T-helper 1 cell (primary cell): ENCODE data around the gene RNU7-1.
A peak's percentile ranks its signal among the peaks of the same experiment; 100 is the strongest.

Experiments used
- DNase-seq, 5 donors: peaks; one replicate each; pipeline ENCODE4 v3.0.0-alpha.2; 2012 to 2020

RNU7-1 gene

DNA sequence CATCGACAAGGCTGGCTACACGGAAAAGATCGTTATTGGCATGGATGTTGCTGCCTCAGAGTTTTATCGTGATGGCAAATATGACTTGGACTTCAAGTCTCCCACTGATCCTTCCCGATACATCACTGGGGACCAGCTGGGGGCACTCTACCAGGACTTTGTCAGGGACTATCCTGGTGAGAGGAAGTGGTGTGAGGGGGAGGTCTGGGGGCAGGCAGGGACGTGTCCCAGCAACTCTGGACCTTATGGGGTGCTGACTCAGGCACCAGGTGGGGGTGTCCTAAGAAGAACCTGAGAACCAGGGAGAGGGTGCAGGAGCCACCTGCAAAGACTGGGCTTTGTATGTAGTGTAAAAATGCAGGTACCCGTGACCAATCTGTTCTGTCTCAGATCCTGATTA lies 24.0 kb upstream of the RNU7-1 start:
- no peak for DNase-seq

DNA sequence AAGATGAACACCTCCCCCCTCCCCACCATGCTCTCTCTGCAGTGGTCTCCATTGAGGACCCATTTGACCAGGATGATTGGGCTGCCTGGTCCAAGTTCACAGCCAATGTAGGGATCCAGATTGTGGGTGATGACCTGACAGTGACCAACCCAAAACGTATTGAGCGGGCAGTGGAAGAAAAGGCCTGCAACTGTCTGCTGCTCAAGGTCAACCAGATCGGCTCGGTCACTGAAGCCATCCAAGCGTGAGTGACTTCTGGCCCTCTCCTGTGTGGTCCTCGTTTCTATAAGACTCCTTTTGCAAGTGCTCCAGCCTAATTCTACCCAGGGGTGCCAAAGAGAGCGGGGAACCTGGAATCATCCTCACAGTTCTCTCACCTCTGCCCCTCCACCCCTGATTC lies 22.1 kb upstream of the RNU7-1 start:
- DNase-seq, result no peak

DNA sequence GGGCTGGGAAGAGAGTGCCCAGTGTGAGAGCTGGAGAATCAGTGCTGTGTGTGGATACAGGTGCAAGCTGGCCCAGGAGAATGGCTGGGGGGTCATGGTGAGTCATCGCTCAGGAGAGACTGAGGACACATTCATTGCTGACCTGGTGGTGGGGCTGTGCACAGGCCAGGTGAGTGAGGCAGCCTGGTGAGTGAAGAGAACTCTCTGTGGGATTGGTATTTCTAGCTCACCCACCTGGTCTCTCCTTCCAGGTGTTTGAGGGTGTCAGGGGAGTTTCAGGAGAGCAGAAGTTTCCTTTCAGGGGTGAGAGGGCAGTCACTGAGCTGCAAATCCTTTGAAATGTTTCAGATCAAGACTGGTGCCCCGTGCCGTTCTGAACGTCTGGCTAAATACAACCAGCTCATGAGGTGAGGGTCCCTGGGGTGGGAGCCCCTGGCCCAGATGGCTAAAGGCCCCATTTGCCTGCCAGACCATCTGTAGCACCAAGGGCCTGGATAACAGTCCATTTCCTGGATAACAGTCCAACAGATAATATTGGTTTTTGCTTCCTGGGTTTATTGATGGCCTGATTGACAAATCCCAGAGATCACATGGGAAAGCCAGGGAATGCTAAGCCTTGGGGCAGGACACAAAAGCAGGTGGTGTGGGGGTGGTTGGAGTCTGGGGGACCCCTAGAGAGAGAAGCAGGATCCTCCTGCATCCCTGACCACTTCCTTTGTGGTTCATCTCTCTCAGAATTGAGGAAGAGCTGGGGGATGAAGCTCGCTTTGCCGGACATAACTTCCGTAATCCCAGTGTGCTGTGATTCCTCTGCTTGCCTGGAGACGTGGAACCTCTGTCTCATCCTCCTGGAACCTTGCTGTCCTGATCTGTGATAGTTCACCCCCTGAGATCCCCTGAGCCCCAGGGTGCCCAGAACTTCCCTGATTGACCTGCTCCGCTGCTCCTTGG lies 21.3 kb upstream of the RNU7-1 start:
- DNase-seq, result no peak

DNA sequence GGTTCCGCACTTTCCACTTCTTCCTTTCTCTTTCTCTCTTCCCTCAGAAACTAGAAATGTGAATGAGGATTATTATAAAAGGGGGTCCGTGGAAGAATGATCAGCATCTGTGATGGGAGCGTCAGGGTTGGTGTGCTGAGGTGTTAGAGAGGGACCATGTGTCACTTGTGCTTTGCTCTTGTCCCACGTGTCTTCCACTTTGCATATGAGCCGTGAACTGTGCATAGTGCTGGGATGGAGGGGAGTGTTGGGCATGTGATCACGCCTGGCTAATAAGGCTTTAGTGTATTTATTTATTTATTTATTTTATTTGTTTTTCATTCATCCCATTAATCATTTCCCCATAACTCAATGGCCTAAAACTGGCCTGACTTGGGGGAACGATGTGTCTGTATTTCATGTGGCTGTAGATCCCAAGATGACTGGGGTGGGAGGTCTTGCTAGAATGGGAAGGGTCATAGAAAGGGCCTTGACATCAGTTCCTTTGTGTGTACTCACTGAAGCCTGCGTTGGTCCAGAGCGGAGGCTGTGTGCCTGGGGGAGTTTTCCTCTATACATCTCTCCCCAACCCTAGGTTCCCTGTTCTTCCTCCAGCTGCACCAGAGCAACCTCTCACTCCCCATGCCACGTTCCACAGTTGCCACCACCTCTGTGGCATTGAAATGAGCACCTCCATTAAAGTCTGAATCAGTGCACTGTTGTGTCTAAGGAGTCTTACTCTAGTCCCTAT lies 20.4 kb upstream of the RNU7-1 start:
- no peak for DNase-seq

DNA sequence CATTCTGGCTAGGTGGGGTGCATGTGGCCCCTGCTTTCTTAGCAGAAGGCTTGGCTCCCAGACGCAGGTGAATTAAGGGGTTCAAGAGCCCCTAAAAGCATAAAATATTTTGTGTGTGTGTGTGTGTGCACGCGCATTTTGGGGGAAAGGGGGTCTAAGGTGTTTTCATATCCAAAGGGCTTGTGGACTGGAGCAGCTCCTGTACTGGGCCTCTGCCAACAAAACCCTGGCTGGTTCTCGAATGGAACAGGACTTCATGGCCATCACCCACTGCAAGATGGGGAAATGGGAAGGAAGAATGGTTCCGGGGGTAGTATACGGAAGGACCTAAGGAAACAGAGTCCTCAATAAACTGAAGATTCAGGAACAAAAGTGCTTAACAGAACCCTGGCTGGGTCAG lies 19.8 kb upstream of the RNU7-1 start:
- DNase-seq, result no peak

DNA sequence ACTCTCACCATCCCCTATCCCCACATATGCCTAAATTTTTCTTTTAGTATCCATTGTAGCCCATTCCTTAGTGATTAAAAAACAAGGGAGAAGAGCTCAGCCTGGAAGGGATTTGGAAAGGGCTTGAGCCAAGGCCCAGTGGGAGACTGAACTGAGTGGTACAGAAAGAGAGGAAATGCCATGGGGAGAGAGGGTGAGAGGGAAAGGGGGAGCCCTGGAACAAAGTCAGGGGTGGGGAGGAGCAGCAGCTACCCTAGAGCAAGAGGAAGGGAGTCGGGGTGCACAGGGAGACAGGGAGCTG lies 18.4 kb upstream of the RNU7-1 start:
- DNase-seq, result no peak

DNA sequence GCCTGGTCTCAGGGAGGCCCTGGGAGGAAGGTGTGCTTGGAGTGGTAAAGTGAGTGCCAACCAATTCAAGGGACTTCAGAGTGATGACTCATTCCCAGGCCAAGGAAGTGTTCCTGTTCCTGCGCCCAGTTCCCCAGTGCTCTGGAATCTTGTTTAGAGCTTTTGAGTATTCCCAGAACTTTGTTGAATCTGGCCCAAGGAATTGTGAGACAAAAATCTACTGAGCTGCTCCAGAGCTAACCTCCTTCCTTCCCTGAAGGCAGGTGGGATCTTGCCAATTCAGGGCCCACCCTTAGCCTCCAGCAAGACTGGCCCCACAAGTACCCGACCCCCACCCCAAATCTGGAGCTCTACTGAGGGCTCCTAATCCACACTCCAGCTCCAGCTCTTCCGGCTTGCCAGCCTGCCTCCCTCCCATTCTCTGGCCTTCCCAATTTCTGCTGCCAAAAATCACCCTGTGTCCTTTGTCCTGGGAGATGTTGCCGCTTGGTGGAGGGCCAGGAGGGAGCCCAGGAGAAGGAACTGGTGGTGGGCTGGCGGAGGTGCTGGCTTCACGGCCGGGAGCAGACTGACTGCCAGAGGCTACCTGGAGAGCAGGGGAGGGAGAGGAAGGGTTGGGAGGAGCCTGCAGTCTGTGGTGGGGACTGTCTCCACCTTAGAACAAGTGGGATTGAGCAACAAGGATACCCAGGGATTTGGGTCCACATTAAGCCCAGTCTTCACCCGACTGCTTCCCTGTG lies 17.9 kb upstream of the RNU7-1 start:
- DNase-seq, result no peak

DNA sequence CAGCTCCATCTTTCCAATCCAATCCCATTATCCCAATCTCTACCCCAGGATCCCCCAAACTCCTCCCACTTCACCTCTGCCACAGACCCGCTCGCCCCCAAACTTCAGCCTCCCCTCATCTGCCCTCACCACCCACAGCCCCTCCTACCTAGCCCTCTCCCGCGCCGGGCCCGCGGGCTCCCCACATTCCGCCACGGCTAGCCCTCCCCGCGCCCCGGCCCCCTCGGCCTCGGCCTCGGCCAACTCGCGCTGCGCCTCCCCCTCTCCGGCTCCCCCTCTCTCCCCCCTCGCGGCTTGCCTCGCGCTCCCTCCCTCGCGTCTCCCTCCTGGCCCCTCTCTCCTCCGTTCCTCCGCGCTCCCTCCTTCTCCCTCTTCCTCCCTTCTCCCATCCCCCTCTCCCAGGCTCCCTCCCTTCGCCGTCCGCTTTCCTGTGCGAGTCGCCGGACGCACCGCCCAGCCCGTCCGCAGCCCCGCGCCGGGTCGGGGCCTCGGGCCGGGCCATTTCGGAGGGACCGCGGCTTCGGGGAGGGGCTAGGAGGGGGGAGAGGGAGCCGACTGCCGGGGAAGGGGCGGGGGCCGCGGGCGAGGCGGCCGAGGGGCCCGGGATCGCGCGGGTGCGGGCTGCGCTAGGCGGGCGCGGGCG lies 16.1 kb upstream of the RNU7-1 start, which contains the start of gene ATN1:
TSS of gene ATN1 (plus strand) at position 581 of the 643 bp plus-strand sequence. CDS start 6,043 bp downstream, outside the sequence.
- peak in 3 of 5 donors; percentile 33 to 38 (median 34) for DNase-seq

DNA sequence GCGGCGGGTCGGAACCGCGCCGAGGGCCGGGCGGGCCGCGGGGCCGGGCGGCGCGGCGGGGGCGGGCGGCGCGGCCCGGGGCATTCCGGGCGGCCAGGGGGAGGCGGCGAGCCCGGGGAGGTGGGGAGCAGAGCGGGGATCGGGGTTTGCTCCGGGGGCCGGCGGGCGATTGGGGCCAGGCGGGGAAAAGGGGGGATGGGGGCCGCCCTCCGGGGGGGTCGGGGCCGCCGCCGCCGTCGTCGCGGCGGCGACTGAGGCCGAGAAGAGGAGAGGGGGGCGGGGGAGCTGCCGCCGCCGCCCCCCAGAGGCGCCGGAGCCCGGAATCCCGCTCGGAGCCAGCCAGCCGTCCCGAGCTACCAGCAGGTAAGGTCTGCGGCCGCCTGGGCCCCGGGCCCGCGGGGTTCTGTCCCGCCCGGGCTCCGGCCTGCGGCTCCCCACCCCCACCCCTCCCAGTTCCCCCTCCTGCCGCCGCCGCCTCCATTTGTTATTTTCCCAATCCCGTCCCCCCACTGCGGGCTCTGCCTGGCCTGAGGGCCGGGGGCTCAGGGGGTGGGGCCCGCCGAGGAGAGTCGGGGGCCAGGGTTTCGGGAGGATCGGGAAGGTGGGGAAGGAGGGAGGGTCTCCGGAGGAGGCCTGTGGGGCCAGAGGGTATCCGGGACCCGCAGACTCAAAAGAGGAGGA lies 15.5 kb upstream of the RNU7-1 start:
- peak in 1 of 5 donors; percentile 53 for DNase-seq

DNA sequence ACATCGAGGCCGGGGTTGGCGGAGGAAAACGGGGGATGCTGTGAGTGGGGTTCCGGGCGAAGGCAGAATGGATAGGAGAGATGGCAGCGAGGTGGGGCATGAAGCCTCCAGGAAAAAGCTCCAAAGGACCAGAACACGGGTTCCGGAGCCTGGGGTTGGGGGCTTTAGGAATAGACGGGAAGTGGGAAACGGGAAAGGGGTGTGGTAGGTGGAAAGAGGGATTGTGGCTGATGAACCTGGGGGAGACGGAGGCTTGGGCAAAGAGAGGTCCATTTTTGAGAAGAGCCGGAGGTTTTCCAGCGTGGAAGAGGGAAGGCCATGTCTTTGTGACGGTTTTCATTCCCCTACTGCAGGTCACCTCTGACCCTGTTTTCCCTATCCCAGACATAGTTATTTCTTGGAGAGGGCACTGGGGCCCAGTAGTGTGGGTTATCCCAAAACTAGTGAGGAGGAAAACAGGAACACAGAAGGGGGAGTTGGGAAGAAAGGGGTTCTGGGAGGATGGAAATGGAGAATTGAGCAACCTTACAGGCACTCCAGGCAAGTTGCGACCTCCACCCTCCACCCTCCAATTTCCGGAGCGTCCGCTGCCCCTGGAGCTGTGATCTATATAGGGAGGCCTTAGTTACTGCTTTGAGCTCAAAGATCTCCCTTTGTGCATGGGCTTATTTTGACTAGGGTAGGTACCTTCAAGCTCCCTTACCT lies 14.8 kb upstream of the RNU7-1 start:
- no peak for DNase-seq

DNA sequence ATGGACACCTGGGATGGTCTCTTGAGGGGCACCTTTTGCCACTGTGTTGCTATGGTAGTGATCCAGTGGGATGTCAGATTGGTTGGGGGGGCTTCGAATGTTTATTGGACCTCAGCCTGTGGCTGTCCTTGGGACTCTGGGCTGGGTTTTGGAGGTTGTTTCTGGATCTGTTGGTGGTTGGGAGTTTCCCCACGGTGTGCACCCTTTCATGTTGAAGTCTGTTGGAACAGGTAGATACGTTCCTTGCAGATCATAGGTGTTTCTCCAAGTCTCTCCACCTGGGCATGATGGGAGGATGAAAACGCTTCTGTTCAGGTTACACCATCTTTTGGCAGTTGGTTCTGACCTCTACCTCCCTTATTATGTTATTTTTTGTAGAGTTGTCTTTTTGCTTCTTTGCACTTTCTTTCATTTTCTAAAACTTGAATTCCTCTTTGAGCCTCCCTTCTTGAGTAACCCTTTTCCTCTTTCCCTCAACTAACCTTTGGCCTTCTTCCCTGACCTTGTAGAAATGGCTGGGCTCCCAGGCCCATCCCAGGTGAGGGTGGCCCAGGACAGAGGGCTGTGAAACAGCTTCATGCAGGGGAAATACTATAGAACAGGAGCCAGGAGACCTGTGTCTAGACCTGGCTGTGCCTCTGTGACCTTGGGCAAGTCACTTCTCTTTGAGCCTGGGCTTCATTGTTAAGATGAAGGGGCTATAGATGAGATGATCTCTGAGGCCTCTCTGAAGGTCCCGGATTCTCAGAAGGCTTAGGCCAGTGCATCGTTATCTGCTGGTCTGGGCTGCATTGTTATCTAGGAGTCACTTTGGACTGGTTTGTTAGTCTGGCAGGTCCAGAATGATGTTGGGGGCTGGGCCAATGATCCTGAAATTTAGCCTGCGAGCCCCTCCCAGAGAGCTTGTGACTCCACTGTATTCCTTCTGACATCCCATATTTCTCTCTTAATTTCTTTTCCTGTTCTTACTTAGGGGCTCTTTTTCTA lies 13.9 kb upstream of the RNU7-1 start:
- DNase-seq, result no peak

DNA sequence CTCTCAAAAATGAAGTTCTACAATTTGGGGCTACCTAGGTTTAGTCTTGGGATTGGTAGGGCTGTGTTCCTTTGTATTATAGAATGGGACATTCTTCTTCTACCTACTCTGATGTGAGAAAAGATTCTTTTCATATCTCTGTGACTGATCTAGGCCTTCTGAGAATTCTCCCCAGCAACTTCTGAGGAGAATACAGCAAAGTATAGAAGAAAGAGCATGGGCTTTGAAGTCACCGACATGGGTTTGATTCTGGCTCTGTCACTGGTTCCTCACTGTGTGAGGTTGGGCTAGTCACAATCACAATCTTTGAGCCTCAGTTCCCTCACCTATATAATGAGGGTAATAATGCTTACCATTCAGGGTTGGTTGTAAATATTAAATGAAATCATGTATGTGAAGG lies 10.8 kb upstream of the RNU7-1 start:
- DNase-seq, result no peak

DNA sequence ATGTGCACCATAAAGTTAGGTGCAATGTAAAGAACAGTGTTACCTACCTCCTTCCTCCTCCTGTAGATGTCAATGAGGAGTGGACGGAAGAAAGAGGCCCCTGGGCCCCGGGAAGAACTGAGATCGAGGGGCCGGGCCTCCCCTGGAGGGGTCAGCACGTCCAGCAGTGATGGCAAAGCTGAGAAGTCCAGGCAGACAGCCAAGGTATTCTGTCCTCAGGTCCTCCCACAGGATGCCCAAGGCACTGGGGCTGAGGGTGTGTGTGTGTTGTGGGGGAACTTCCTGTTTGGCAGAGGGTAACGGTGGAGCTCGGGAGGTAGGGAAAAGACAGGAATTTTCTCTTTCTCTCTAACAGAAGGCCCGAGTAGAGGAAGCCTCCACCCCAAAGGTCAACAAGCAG lies 9.5 kb upstream of the RNU7-1 start:
- no peak for DNase-seq

DNA sequence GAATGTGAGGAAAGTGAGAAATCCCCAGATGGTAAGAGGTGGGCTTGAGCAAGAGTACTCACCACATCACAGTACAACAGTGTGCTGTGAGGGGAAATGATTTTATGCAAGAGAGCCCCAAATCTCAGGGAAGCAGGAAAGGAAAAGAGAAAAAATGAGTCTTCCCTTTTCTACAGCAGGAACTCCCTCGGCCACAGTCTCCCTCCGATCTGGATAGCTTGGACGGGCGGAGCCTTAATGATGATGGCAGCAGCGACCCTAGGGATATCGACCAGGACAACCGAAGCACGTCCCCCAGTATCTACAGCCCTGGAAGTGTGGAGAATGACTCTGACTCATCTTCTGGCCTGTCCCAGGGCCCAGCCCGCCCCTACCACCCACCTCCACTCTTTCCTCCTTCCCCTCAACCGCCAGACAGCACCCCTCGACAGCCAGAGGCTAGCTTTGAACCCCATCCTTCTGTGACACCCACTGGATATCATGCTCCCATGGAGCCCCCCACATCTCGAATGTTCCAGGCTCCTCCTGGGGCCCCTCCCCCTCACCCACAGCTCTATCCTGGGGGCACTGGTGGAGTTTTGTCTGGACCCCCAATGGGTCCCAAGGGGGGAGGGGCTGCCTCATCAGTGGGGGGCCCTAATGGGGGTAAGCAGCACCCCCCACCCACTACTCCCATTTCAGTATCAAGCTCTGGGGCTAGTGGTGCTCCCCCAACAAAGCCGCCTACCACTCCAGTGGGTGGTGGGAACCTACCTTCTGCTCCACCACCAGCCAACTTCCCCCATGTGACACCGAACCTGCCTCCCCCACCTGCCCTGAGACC lies 8.0 kb upstream of the RNU7-1 start:
- DNase-seq, result no peak

DNA sequence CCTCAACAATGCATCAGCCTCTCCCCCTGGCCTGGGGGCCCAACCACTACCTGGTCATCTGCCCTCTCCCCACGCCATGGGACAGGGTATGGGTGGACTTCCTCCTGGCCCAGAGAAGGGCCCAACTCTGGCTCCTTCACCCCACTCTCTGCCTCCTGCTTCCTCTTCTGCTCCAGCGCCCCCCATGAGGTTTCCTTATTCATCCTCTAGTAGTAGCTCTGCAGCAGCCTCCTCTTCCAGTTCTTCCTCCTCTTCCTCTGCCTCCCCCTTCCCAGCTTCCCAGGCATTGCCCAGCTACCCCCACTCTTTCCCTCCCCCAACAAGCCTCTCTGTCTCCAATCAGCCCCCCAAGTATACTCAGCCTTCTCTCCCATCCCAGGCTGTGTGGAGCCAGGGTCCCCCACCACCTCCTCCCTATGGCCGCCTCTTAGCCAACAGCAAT lies 7.4 kb upstream of the RNU7-1 start:
- no peak for DNase-seq

DNA sequence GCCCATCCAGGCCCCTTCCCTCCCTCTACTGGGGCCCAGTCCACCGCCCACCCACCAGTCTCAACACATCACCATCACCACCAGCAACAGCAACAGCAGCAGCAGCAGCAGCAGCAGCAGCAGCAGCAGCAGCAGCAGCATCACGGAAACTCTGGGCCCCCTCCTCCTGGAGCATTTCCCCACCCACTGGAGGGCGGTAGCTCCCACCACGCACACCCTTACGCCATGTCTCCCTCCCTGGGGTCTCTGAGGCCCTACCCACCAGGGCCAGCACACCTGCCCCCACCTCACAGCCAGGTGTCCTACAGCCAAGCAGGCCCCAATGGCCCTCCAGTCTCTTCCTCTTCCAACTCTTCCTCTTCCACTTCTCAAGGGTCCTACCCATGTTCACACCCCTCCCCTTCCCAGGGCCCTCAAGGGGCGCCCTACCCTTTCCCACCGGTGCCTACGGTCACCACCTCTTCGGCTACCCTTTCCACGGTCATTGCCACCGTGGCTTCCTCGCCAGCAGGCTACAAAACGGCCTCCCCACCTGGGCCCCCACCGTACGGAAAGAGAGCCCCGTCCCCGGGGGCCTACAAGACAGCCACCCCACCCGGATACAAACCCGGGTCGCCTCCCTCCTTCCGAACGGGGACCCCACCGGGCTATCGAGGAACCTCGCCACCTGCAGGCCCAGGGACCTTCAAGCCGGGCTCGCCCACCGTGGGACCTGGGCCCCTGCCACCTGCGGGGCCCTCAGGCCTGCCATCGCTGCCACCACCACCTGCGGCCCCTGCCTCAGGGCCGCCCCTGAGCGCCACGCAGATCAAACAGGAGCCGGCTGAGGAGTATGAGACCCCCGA lies 6.8 kb upstream of the RNU7-1 start:
- DNase-seq, result peak in 4 of 5 donors; percentile 25 to 52 (median 46)

DNA sequence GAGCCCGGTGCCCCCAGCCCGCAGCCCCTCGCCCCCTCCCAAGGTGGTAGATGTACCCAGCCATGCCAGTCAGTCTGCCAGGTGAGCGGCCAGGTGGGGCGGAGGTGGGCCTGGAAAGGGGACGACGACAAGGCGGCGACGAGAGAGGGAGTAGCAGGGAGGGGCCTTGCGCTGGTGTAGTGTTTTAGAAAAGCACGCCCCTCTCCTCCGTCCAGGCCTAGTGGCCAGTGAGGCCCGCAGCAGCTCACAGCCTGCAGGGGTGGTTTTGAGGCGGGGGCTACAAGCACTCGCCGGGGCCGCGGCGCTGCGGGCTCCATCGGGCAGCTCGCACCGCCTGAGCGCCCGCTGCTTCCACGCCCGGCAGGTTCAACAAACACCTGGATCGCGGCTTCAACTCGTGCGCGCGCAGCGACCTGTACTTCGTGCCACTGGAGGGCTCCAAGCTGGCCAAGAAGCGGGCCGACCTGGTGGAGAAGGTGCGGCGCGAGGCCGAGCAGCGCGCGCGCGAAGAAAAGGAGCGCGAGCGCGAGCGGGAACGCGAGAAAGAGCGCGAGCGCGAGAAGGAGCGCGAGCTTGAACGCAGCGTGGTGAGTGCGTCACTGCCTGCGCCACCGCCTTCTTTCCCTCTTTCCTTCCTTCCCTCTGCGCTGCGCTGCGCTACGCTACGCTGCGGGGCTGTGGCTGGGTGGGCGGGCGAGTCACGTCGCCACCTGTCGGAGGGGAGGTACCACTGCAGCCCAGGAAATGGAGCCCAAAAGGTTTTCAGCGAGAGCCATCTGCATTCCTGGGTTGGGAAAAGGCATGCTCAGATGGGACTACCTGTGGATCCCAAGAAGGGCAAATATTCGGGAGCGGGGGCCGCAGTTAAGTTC lies 5.9 kb upstream of the RNU7-1 start:
- peak; percentile 89 to 98 (median 91) for DNase-seq
